Measurements from ENCODE around the gene FTO. TPM values are rescaled to one million over a fixed set of nuclear protein-coding genes. Genes with fewer than 3 reads are reported as not detected.

FTO gene
- total RNA-seq, 2 donors from 2014 or later, result 47.5 to 50.4 TPM

DNA sequence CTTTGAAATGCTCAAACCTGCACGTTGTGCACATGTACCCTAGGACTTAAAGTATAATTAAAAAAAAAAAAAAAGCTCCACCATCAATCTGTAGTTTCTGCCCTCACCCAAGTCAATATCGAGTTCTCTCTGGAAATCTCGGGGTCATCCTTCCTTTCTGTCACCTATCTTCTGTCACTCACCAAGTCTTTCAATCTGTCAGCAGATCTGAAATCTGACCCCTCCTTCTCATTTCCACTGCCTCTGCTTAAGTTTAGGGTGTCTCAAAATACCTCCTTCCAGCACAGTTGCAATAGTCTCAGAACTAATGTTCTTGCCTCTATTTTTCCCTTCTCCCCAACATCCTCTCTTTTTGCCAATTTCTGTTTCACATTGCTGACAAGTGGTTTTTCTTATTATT lies 32.3 kb downstream of the FTO start:
- H3K27ac ChIP-seq, result no peak overlapping the region
- intact Hi-C loops (cut with DNase I), result no loop called here
- H3K36me3 ChIP-seq (replicated peaks in 1 of 2; ENCODE audit: insufficient read depth in 1 of 2, low read depth in 2 of 2), result no peaks in the 10 kb centered on the region
- no peak for TF ChIP-seq POLR2A (IDR thresholded peaks at IDR 0.05)
- TF ChIP-seq, protein P1, sequence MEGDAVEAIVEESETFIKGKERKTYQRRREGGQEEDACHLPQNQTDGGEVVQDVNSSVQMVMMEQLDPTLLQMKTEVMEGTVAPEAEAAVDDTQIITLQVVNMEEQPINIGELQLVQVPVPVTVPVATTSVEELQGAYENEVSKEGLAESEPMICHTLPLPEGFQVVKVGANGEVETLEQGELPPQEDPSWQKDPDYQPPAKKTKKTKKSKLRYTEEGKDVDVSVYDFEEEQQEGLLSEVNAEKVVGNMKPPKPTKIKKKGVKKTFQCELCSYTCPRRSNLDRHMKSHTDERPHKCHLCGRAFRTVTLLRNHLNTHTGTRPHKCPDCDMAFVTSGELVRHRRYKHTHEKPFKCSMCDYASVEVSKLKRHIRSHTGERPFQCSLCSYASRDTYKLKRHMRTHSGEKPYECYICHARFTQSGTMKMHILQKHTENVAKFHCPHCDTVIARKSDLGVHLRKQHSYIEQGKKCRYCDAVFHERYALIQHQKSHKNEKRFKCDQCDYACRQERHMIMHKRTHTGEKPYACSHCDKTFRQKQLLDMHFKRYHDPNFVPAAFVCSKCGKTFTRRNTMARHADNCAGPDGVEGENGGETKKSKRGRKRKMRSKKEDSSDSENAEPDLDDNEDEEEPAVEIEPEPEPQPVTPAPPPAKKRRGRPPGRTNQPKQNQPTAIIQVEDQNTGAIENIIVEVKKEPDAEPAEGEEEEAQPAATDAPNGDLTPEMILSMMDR (IDR thresholded peaks at IDR 0.05), result no peak
- H3K4me3 ChIP-seq, result no peak overlapping the region
- no peaks in the 10 kb centered on the region for H3K9me3 ChIP-seq
- DNase-seq (no peak), ATAC-seq (no peak)
- H3K27me3 ChIP-seq, result no peaks in the 10 kb centered on the region
- peaks cover 15% of the 10 kb centered on the region for H3K4me1 ChIP-seq
- WGBS, 2 donors, result 77 to 86% methylated on average over 3 of the region's 3 CpGs

DNA sequence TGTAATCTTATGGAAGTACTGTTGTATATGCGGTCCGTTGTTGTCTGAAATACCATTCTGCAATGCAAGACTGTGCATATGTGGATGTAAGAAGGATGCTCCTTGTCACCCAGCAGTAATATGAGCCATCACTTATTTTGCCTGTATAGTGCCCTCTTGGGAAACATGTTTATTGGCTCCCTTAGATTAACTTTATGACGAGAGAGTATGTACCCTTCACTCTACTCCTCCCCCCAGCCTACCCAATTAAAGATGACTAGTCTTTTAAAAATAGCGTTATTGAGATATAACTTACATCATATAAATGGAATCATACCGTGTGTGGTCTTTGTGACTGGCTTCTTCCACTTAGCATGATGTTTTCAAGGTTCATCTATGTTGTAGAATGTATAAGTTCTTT lies 33.6 kb downstream of the FTO start:
- Histone ChIP-seq H3K9me3 (no peaks in the 10 kb centered on the region), H3K27me3 (no peaks in the 10 kb centered on the region), H3K27ac (no peak overlapping the region), H3K4me1 (peaks cover 10% of the 10 kb centered on the region), H3K4me3 (no peak overlapping the region), H3K36me3 (replicated peaks in 1 of 2; ENCODE audit: insufficient read depth in 1 of 2, low read depth in 2 of 2) (no peaks in the 10 kb centered on the region)
- WGBS, 2 donors, result 93 to 94% methylated on average over 5 of the region's 5 CpGs
- DNase-seq (no peak), ATAC-seq (no peak)
- intact Hi-C loops (cut with DNase I), result no loop called here
- no peak for TF ChIP-seq POLR2A (IDR thresholded peaks at IDR 0.05)
- TF ChIP-seq, protein P1 (IDR thresholded peaks at IDR 0.05), result no peak

DNA sequence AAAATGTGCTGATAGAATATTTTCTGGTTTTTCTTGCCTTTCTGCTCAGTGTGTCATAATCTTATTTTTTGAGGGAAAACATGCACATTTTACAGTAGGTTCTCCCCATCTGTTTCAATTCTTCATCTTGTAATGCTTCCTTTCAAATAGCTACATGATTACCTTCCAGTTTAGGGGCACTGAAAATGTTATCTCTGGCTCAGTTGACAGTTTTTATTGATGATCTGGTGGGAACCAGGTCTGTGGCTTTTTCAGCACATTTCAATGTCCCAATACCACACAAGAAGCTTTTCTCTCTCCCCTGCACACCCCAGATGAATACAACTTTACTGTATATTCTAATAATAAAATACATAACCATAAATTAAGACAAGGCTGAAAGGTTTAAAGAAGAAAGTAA lies 36.5 kb downstream of the FTO start:
- DNase-seq, result no peak

GRCh38 chr16:53740933-53741531 lies 37.1 kb downstream of the FTO start:
- H3K27me3 ChIP-seq, result no peaks in the 10 kb centered on the region
- no peak for TF ChIP-seq POLR2A (IDR thresholded peaks at IDR 0.05)
- TF ChIP-seq, protein P1 (IDR thresholded peaks at IDR 0.05), result no peak
- H3K27ac ChIP-seq, result peak overlapping the region in 2 of 4 donors; percentile 3 to 10
- intact Hi-C loops (cut with DNase I), result no loop called here
- H3K4me1 ChIP-seq, result peaks cover 22% of the 10 kb centered on the region
- WGBS, 2 donors, result 61 to 67% methylated on average over 3 of the region's 3 CpGs
- no peak overlapping the region for H3K4me3 ChIP-seq
- ATAC-seq (no peak), DNase-seq (no peak)
- H3K9me3 ChIP-seq, result no peaks in the 10 kb centered on the region
- no peaks in the 10 kb centered on the region for H3K36me3 ChIP-seq (replicated peaks in 1 of 2; ENCODE audit: insufficient read depth in 1 of 2, low read depth in 2 of 2)

More for the DNA sequence above, 36.5 kb downstream of the FTO start:
- ATAC-seq, result no peak
- H3K27me3 ChIP-seq, result no peaks in the 10 kb centered on the region
- H3K4me3 ChIP-seq, result no peak overlapping the region
- no peak for TF ChIP-seq POLR2A (IDR thresholded peaks at IDR 0.05)
- TF ChIP-seq, protein P1 (IDR thresholded peaks at IDR 0.05), result no peak
- no peaks in the 10 kb centered on the region for H3K9me3 ChIP-seq
- H3K27ac ChIP-seq, result peak overlapping the region in 2 of 4 donors; percentile 3 to 10
- intact Hi-C loops (cut with DNase I), result no loop called here
- no peaks in the 10 kb centered on the region for H3K36me3 ChIP-seq (replicated peaks in 1 of 2; ENCODE audit: insufficient read depth in 1 of 2, low read depth in 2 of 2)
- peaks cover 17% of the 10 kb centered on the region for H3K4me1 ChIP-seq

DNA sequence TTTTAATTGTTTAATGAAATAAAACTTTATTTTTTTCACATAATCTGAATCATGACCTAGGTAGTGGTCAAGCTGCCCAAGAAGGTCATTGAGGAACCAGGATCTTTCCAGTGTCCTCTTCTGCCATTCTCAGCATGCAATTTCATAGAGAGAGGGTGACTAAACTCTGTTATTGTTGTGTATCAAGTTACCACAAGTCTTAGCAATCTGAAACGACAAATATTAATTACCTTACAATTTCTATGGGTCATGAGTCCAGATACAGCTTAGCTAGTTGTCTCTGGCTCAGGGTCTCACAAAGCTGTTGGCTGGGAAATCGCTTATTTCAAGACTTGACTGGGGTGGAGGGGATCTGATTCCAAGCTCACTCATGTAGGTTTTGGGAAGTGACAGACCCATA lies 37.6 kb downstream of the FTO start:
- Histone ChIP-seq H3K27ac (no peak overlapping the region), H3K9me3 (no peaks in the 10 kb centered on the region), H3K4me1 (peaks cover 26% of the 10 kb centered on the region), H3K27me3 (no peaks in the 10 kb centered on the region), H3K36me3 (replicated peaks in 1 of 2; ENCODE audit: insufficient read depth in 1 of 2, low read depth in 2 of 2) (no peaks in the 10 kb centered on the region), H3K4me3 (no peak overlapping the region)
- no peak for TF ChIP-seq POLR2A (IDR thresholded peaks at IDR 0.05)
- TF ChIP-seq, protein P1 (IDR thresholded peaks at IDR 0.05), result no peak
- intact Hi-C loops (cut with DNase I), result no loop called here
- WGBS, 2 donors, result 93 to 97% methylated on average over 2 of the region's 2 CpGs
- no peak for ATAC-seq
- no peak for DNase-seq
